ENCODE data around the gene ZNF775. TPM values are rescaled to one million over a fixed set of nuclear protein-coding genes. Genes with fewer than 3 reads are reported as not detected.

The ZNF775 gene
- polyA plus RNA-seq, 1 donor from 2014 or later: 5.1 TPM

GRCh38 chr7:150444674-150445365 is 65.7 kb downstream of the ZNF775 start:
- Mint-ChIP-seq H3K36me3 (peaks cover 3% of the 10 kb centered on the region), H3K4me1 (peaks cover 14 to 24% (median 15%) of the 10 kb centered on the region in 3 donors), H3K9me3 (peaks cover 0 to 5% (median 4%) of the 10 kb centered on the region in 3 donors), H3K27ac (no peak overlapping the region), H3K4me3 (no peak overlapping the region), H3K27me3 (peaks cover 2% of the 10 kb centered on the region)

GRCh38 chr7:150446288-150446938 is 67.3 kb downstream of the ZNF775 start:
- H3K4me3 Mint-ChIP-seq: peak overlapping the region in 1 of 4 donors; percentile 50
- H3K36me3 Mint-ChIP-seq: peaks cover 3% of the 10 kb centered on the region
- peak overlapping the region in 1 of 3 donors; percentile 80 for H3K27ac Mint-ChIP-seq
- peaks cover 0 to 2% (median under 1%) of the 10 kb centered on the region in 3 donors for H3K9me3 Mint-ChIP-seq
- H3K4me1 Mint-ChIP-seq: peaks cover 26 to 32% (median 31%) of the 10 kb centered on the region in 3 donors
- H3K27me3 Mint-ChIP-seq: peaks cover 11% of the 10 kb centered on the region

Other genes with a start within 250 kb of the ZNF775 start
- 29.1 TPM for gene LRRC61, start 56.0 kb upstream of the ZNF775 start, polyA plus RNA-seq
- 5.2 TPM for gene ACTR3C, start 55.8 kb upstream of the ZNF775 start, polyA plus RNA-seq
- not detected for gene RARRES2, start 37.7 kb upstream of the ZNF775 start, polyA plus RNA-seq
- gene REPIN1, start 10.5 kb upstream of the ZNF775 start, polyA plus RNA-seq: 118 TPM
- 1.4 TPM for gene GIMAP8, start 71.3 kb downstream of the ZNF775 start, polyA plus RNA-seq
- 24.1 TPM for gene GIMAP7, start 135.5 kb downstream of the ZNF775 start, polyA plus RNA-seq
- gene GIMAP4, start 188.1 kb downstream of the ZNF775 start, polyA plus RNA-seq: 16.2 TPM

Data from IgD-negative memory B cell (primary cell).